ENCODE results near the gene SPRYD4.
A peak's percentile ranks its signal among the peaks of the same experiment; 100 is the strongest.
"Not testable (repeated sequence)": the region's sequence is repeated elsewhere in the genome, so short reads cannot be mapped to it uniquely, and the experiment has no call there.

Gene SPRYD4

DNA sequence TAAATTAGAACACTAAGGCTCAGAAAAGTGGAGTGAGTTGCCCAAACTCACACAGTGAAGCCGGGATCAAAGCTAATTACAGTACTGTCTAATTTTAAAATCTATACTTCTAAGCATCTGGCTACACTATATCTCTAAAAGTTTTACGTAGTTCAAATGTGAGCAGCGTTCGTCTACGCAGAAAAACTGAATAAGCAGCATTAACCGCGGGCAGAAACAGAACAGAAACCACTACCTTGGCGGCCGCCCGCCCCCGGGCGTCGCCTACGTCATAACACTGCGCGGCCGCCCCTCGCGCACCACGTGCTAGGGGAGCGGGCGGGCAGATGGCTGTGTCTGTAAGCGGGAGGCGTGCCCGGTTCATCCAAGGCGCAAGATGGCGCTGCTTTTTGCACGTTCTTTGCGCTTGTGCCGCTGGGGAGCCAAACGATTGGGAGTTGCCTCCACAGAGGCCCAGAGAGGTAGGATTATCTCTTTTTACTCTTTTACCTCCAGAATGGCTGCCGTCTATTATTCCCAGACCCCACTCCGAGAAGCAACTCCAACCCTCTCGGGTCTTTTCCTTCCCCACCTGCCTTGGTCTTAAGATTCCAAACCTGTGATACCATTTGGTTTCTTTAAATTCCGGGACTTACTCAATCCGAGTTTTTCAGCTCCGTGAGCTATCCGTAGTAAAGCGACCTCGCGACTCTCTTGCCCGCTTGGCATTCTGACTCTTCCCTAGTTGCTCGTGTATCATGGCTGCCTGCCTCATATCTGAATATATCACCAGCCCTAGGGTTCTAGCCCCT, at the start of gene SPRYD4:
TSS of gene SPRYD4 (plus strand) at position 363 of the 791 bp plus-strand sequence. CDS start at position 377, 14 bp downstream.
- DNase-seq, result peak; percentile 71

DNA sequence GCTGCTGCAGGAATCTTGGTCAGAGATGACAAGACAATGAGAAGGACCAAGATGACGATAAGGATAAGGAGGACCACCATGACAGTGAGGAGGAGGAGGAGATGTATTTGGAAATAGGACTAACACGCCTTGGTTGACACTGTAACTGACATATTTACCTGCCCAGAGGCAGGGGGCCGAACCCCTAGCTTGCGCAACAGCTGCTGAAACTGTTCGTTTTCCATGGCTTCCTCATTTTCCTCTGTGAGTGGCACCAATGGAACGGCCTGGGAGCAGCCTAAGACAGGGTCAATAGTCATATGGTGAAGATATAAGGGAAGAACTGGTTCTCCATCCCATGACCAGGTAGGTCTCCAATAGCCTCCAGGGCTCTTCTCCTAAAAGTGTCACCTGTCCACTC, 48.0 kb upstream of the SPRYD4 start:
- no peak for DNase-seq

DNA sequence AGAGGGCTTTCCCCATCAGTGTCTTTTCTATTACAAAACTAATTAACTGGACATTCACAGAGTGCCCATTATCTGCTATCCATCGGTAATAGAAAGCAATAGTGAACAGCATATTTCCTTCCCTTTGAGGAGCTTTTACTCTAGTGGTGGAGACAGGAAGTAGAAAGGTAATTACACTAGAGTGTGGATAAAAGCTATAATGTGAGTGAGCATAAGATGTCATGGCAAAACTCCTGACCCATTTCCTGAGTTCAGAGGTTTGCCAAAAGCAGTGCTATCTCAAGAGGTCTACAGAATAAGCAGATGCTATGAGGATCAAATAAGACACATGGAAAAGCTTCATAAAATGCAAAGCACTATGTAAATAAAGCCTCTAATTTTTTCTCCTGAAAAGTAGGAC, 43.2 kb upstream of the SPRYD4 start:
- no peak for DNase-seq

DNA sequence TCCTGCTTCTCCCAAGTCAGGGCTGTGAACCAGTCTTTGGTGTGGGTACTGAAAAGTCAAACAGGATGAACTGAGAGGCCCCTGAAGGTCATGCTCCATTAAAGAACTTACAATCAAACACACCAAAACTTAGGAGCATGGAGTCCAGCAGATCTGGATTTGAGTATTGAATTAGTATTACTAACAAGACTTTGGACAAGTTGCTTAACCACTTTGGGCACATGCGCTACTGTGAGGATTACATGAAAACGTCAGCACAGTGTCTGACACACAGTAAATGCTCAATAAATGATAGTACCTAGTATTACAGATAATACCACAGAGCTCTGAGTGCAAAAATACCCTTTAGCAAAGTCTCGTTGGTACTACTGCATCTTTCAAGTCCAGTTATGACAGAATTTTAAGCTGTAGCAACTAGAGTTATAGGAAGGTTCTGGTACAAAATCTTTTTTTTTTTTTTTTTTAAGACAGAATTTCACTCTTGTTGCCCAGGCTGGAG, 42.4 kb upstream of the SPRYD4 start:
- DNase-seq, result no peak

DNA sequence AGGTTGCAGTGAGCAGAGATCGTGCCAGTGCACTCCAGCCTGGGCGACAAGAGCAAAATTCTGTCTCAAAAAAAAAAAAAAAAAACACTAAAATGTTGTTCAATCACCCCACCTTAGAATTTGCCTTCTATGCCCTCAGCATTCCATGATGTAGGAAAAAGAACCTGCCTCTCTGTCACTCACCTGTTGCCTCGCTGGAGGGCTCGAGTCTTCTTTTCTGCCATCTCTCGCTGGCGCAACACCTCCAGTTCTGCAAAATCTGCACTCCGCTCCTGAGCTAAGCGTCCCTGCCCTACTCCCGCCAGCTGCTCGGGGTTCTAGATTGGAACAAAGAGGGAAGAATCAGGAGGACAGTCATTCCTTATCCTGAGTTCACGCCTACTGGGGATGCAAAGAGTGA, 37.1 kb upstream of the SPRYD4 start:
- no peak for DNase-seq

DNA sequence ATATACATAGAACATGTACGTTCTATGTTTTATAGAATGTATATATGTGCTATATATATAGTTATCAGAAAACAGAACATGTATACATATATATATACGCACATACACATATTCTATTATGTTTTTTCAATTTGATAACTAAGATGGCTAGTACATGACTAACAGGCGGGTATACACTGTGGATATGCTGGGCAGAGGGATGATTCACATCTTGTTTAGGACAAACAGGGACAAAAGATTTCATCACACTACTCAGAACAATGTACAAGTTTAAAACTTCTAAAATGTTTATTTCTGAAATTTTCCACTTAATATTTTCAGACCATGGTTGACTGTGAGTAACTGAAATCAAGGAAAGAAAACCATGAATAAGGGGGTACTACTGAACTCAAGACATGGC, 36.5 kb upstream of the SPRYD4 start:
- no peak for DNase-seq

DNA sequence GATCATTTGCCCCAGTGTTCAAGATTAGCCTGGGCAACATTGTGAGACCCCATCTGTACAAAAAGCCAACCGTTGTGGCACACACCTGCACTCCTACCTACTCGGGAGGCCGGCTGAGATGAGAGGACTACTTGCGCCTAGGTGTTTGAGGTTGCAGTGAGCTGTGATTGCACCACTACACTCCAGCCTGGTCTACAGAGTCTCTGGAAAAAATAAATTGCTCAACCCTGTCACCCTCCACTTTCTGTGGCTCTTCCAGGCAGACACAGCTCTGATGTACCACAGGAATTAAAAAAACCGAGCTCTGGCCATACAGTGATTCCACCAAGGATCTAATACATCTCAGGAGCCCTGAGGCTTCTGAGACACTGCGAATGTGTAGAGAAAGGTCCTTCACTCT, 33.5 kb upstream of the SPRYD4 start:
- DNase-seq, result no peak

DNA sequence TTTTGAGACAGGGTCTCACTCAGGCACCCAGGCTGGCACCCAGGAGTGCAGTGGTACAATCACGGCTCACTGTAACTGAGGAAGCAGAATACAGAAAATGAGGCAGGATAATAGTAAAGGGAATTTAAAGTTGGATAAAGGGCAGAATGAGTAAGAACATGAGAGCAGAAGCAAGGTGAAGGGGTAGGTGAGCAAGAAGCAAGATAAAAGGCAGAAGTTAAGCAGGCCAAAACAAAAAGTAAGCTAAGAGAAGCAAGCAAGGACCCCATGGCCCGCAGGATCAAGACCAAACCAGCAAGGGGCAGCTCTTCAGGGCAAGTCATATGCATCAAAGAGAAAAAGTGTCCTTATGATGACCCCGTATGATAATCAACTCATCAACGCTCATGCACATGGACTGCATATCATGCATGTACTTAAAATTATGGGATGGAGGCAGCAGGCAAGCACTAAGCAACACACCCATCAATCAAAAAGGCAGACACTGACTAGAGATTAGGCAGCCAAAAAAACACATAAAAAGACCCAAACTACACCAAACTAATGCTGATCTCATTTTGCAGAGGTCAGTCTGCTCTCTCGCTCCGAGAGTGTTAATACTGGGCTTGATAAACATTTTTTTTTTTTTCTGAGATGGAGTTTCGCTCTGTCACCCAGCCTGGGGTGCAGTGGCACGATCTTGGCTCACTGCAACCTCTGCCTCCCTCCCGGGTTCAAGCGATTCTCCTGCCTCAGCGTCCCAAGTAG, 30.8 kb upstream of the SPRYD4 start:
- DNase-seq, result no peak

DNA sequence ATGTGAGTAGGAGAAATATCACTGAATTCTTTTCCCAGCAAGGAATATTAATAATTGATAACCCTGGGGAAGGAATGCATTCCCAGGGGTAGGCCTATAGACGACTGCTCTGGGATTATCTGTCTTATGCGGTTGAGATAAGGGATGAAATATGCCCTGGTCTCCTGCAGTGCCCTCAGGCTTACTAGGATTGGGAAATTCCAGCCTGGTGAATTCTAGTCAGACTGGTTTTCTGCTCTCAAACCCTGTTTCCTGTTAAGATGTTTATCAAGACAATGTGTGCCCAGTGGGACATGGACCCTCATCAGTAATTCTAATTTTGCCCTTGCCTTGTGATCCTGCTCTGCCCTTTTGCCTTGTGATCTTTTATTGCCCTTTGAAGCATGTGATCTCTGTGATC, 25.2 kb upstream of the SPRYD4 start:
- not testable (repeated sequence) for DNase-seq

DNA sequence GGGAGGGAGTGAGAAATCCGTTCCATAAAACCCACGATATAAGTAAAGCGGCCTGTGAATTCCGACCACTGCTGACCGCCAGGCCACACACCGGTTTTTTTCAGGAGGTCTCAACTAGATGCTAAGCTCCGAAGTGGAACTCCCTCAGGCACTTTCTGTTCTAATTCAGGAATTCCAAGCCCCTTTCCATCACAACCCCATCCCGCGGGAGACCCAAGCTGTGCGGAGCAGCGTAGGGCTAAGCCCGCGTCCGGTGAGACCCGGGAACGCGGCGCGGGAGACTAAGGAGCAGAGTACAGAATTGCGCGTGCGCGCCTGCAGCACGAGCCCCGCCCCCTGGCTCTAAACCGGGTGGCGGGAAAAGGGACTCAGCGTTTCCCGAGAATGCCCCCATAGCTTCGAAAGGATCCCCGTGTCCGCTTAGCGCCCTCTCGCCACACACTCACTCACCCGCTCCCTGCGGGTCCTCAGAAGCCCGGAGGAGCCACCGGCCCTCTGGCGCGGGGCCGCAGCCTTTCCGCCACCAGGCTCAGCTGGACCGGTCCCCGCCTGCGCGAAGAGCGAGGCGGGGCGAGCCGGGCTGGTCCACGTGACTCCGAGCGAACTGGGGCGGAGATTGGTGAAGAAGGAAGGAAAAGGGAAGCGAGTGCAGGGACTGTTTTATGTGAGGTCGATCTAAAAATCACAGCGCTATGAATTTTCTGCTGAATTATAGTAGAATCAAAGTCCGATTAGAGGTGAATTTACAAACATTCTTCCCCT, 19.3 kb upstream of the SPRYD4 start, which contains the start of gene TIMELESS:
TSS of gene TIMELESS (minus strand) at position 567 of the 762 bp plus-strand sequence. CDS start 15,256 bp downstream, outside the sequence.
- peak; percentile 75 for DNase-seq

DNA sequence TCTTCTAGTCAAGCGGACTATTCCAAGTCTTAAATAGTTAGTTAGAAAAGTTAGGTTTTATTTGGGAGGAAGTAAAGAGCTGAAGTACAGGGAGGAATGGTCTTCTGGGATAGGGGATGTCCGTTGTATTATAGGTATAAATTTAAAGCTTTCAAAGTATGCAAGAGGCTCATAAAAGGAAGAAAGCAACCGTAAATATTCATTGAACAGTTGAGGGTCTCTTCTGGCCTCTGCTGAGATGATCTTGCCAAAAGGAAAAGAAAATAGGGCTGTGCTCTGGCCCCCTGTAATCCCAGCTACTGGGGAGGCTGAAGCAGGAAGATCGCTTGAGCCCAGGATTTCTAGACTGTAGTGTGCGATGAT, 18.8 kb upstream of the SPRYD4 start:
- no peak for DNase-seq

DNA sequence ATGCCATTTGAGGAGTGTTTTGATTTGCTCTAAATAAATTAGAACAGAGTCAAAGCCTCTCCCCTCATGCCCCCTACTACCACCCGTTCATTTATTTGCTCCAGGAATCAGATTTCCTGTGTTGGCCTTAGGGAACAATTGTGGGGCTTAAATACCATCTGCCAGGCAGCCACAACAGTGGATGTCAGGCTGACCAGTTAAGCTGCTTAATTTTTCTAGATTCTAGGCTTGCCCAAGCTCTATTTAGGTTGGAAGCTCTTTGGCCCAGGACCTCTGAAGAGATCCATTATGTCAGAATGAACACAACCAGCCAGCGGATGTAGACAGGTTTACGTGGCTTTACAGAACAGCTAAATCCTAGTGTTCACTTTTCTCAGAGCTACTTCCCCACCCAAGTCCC, 18.1 kb upstream of the SPRYD4 start:
- no peak for DNase-seq

DNA sequence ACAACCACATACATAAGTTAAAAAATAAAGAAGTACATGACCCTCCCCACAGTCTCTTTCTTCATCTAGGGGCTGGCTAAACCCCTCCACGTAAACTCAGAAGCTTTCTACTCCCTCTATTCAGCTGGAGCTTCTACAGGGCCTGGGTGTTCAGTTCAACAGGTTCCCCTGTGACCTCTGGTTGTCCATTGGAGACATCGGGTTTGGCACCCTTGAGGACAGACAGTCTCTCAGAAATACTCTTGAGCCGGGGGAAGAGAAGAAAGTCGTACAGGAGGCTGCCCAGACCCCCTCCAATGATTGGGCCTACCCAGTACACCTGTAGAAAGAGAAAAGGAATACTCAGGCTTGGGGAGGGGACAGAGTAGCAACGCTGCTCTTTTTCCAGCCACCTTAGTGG, 17.2 kb upstream of the SPRYD4 start:
- DNase-seq, result no peak

DNA sequence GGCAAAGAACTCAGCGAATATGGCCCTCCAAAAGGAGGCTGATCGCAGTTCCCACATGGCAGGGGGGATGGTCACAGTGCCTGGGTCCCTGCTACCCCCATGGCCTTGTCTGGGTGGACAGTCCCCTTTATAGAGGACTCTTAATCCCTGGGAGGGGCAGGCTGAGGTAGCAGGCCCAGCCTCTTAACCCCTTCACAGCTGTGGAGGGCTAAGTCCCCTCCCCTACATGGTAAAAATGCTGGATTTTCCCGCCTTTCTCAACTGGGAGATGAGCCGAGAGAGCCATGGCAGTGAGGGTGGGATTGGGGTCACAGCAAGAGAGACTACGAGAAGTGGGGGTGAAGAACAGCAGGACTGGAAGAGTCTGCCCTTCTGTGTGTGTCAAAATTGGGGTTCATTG, 13.8 kb upstream of the SPRYD4 start, which contains the start of gene MIP:
TSS of gene MIP (minus strand) at position 101 of the 400 bp plus-strand sequence. CDS start at position 57, 44 bp downstream.
- no peak for DNase-seq

DNA sequence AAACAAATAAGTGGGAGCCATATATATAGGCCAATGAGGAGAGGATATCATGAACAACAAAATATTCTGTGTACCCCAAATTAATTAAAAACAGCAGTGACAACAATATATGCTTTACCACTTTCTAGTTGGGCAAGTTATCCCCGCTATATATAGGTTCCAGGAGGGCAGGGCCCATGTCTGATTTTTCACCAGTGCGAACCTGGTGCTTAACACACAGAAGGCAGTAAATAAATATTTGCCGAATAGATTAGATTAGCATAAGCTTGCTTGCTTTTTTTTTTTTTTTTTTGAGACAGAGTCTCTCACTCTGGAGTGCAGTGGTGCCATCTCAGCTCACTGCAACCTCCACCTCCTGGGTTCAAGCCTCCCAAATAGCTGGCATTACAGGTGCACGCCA, 10.6 kb upstream of the SPRYD4 start:
- DNase-seq, result no peak

DNA sequence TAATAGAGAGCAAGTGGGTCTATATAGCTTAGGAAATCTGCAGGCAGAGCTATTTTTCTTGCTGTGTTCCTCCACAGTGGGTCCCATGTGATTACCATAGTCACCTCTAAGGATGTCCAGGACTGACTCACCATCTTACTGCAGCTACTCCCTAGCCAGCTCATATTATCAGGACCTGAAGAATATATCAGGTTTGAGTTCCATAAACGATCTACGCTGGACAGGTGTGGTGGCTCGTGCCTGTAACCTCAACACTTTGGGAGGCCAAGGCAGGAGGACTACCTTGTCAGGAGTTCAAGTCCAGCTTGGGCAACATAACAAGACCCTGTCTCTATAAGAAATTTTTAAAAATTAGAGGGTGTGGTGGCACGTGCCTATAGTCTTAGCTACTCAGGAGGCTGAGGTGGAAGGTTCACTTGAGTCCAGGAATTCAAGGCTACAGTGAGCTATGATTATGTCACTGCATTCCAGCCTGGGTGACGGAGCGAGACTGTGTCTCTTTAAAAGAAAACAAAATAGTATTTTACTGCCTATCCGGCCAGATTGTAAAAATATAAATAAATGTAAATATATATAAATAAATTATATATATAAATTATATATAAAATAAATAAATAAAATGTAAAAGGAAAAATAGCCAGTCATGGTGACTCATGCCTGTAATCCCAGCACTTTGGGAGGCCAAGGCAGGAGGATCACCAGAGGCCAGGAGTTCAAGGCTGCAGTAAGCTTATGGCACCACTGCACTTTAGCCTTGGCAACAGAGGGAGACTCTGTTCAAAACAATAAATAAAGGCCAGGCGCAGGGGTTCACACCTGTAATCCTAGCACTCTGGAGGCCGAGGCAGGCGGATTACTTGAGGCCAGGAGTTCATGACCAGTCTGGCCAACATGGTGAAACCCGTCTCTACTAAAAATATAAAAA, 6.9 kb upstream of the SPRYD4 start:
- no peak for DNase-seq

DNA sequence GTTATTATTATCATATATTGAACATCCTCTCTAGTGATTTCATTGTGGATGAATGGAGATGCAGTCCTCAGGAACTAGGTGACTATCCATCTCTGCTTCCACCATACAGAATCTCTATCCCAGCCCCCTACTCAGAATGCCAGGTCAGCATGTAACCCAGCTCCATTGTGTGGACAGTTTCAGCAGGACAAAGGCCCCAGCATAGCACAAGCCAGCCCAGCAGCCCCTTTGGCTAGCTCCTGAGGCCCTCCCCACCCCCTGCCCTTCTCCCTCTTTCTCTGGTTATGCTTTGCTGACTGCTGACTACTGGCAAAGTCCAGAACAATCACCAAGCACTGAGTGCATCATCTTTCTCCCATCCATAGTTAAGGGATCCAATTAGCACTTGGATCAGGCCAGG, 5.8 kb upstream of the SPRYD4 start:
- no peak for DNase-seq

DNA sequence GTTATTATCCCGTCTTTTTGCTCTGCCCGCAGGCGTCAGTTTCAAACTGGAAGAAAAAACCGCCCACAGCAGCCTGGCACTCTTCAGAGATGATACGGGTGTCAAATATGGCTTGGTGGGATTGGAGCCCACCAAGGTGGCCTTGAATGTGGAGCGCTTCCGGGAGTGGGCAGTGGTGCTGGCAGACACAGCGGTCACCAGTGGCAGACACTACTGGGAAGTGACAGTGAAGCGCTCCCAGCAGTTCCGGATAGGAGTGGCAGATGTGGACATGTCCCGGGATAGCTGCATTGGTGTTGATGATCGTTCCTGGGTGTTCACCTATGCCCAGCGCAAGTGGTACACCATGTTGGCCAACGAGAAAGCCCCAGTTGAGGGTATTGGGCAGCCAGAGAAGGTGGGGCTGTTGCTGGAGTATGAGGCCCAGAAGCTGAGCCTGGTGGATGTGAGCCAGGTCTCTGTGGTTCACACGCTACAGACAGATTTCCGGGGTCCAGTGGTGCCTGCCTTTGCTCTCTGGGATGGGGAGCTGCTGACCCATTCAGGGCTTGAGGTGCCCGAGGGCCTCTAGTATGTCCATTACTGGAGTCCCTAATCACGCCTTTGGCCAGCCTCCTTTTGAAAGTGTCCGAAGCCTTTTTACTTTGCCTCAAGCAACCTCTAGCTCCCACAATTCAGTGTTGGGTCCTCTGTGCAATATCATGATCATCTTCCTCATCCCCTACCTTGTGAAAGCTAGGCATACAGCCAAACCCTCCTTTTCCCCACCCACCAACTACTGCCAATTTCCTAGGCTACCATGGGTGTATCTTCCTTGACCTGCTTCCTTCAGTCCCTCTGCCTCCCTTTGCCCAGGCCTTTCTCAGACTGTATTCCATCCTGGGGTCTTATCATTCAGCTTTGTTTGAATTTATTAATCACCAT, 891 bp downstream of the SPRYD4 start:
- DNase-seq, result no peak

DNA sequence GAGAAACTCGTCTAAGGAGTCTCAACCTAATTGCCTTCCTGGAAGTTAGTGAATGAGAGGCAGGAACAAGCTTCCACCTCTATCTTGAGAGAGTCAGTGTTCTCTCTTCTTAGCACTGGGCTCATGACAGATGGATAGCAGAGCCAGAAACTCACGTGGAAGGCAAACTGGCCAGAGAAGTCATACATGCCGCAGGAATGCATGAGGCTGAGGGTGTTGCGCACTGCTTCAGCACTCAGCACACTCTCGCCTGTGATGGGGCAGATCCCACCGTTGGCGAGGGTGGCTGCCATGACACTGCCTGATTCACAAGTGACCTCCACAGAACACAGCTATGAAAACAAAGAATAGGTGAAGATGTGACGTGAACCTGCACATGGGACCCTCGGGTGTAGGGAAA, 6.0 kb downstream of the SPRYD4 start:
- no peak for DNase-seq

DNA sequence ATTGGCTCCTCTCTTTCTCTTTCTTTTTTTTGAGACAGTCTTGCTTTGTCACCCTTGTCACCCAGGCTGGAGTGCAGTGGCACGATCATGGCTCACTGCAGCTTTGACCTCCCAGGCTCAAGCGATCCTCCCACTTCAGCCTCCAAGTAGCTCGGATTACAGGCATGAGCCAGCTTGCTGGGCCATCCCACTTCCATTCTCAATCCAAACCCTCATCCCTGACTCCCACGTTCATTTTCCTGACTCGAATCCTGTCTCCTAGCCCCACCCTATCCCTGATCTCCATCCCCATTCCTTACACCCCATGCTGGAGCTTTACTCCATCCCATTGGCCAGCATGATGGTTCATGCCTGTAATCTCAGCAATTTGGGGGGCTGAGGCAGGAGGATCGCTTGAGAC, 7.8 kb downstream of the SPRYD4 start:
- no peak for DNase-seq

DNA sequence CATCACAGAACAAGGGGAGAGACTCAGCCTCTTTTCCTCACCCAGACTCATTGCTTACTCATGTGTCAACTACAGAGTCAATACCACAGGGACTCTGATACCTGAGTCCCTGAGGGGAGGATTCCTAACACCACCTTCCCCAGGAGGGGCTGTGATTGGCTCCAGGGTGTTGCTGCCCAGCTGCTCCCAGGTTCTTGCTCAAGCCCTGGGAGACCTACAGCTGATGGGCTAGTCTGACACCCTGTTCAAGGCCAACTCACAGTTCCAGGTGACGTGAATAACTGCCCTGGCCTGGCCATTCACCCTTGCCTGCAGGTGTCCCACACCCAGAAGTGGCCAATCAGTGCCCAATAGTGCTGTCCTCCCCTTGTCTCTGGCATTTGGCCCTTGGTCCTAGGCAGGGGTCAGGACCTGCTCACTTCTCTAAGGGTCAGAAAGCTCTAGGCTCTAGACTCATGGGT, 8.6 kb downstream of the SPRYD4 start:
- no peak for DNase-seq
